ENCODE results near the gene CAMTA1. TPM values are rescaled to one million over a fixed set of nuclear protein-coding genes. Genes with fewer than 3 reads are reported as not detected.

Gene CAMTA1
- total RNA-seq, 1 experiment from 2014 or later, result 85.2 TPM

DNA sequence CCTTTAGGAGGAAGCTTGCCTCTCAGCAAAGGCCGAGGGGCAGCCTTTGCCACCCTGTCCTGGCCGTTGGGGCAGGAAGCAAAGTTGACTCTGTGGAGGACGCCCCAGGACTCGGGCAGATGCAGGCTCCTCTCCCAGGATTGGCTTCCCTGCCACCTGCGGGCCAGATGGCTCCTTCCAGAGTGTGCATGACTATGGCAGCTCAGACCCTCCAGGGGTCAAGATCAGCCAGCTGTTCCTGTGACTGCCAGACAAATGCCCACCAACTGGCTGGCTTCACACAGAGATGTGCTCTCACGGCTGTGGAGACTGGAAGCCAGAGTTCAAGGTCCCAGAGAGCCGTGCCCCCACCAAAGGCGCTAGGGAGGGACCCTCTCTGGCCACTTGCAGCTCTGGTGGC lies 898.9 kb downstream of the CAMTA1 start:
- ChIA-PET CTCF (no interaction called here), POLR2A (ENCODE audit: low non-redundant PET) (no interaction called here)
- Histone ChIP-seq H3K27me3 (replicated peaks; ENCODE audit: insufficient read depth, low read depth, low read length, poor library complexity) (no peaks in the 10 kb centered on the region), H3K4me1 (ENCODE audit: insufficient read depth, low read length, poor library complexity, severe bottlenecking) (peaks cover 11% of the 10 kb centered on the region), H3K27ac (ENCODE audit: low read depth, low read length, poor library complexity, severe bottlenecking) (no peak overlapping the region), H3K9me3 (ENCODE audit: low read depth, low read length, poor library complexity, severe bottlenecking) (no peaks in the 10 kb centered on the region), H3K4me3 (ENCODE audit: low read depth, low read length, poor library complexity, severe bottlenecking) (no peak overlapping the region), H3K36me3 (ENCODE audit: insufficient read depth, low read length, poor library complexity, severe bottlenecking) (no peaks in the 10 kb centered on the region)
- BruUV-seq (replicated peaks), result no TSS peak
- no peak for TF ChIP-seq EZH2 (IDR thresholded peaks at IDR 0.05; ENCODE audit: borderline replicate concordance, low read depth, low read length, poor library complexity, severe bottlenecking)
- TF ChIP-seq, protein P1, sequence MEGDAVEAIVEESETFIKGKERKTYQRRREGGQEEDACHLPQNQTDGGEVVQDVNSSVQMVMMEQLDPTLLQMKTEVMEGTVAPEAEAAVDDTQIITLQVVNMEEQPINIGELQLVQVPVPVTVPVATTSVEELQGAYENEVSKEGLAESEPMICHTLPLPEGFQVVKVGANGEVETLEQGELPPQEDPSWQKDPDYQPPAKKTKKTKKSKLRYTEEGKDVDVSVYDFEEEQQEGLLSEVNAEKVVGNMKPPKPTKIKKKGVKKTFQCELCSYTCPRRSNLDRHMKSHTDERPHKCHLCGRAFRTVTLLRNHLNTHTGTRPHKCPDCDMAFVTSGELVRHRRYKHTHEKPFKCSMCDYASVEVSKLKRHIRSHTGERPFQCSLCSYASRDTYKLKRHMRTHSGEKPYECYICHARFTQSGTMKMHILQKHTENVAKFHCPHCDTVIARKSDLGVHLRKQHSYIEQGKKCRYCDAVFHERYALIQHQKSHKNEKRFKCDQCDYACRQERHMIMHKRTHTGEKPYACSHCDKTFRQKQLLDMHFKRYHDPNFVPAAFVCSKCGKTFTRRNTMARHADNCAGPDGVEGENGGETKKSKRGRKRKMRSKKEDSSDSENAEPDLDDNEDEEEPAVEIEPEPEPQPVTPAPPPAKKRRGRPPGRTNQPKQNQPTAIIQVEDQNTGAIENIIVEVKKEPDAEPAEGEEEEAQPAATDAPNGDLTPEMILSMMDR (conservative IDR thresholded peaks at IDR 0.05; ENCODE audit: low read depth, low read length), result no peak
- no peak for DNase-seq (ENCODE audit: low spot score)
- intact Hi-C loops (cut with micrococcal nuclease; ENCODE audit: unreplicated experiment), result no loop called here

DNA sequence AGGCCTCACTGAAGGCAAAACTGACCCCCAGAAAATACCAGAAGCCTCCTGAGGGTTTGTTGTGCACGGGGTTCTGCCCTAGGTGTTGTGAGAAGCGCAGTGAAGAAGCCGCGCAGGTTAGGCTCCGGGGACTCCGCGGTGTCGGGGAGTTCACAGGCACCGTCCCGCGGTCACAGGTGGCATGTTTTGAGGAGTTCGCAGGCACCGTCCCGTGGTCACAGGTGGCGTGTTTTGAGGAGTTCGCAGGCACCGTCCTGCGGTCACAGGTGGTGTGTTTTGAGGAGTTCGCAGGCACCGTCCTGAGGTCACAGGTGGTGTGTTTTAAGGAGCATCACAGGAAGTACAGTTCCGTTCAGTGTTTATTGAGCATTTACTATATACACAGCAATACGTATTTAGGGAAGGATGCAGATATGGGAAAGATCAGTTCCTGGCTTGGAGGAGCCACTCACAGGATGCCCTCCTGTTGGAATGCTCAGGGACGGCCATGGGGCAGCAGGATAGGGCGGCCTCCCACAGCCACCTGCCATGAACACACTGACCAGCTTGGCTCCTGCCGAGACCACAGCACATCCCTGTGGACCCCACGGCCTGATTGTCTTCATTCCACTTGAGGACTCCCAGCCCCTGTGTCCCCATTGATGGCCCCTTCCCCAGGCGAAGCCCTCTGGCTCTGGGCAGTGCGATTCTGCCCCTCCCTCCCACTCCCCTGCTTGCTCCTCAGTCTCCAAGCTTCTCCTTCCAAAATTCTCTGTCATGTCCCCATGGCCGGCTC lies 899.8 kb downstream of the CAMTA1 start:
- TF ChIP-seq, protein P1 (conservative IDR thresholded peaks at IDR 0.05; ENCODE audit: low read depth, low read length), result no peak
- no peak for TF ChIP-seq EZH2 (IDR thresholded peaks at IDR 0.05; ENCODE audit: borderline replicate concordance, low read depth, low read length, poor library complexity, severe bottlenecking)

DNA sequence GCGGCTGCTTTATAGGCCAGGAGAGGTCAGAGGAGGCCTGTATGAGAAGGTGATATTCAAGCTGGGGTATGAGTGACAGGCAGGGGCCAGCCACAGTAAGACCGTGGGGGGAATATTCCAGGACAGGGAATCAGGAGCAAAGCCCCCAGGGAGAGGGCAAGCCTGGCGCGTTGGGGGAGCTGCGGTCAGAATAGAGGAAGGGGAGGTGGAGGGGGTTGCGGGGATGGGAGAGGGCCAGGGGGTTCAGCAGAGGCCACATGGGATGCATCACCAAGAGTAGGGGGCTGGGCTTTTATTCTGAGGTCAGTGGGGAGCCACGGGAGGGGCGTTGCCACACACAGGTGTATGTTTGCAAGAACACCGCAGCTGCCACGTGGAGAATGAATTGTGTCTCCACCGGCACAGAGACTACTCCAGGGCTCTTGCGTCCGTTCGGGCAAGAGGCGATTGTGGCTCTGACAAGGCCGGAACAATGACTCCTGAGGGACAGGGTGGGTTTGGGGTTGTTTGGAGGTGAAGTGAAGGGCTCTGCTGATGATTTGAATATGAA lies 901.1 kb downstream of the CAMTA1 start:
- Histone ChIP-seq H3K4me1 (ENCODE audit: insufficient read depth, low read length, poor library complexity, severe bottlenecking) (no peaks in the 10 kb centered on the region), H3K4me3 (ENCODE audit: low read depth, low read length, poor library complexity, severe bottlenecking) (no peak overlapping the region), H3K9me3 (ENCODE audit: low read depth, low read length, poor library complexity, severe bottlenecking) (no peaks in the 10 kb centered on the region), H3K27me3 (replicated peaks; ENCODE audit: insufficient read depth, low read depth, low read length, poor library complexity) (no peaks in the 10 kb centered on the region), H3K27ac (ENCODE audit: low read depth, low read length, poor library complexity, severe bottlenecking) (no peak overlapping the region), H3K36me3 (ENCODE audit: insufficient read depth, low read length, poor library complexity, severe bottlenecking) (no peaks in the 10 kb centered on the region)
- ChIA-PET POLR2A (ENCODE audit: low non-redundant PET) (no interaction called here), CTCF (no interaction called here)
- intact Hi-C loops (cut with micrococcal nuclease; ENCODE audit: unreplicated experiment), result no loop called here
- no TSS peak for BruUV-seq (replicated peaks)
- no peak for TF ChIP-seq EZH2 (IDR thresholded peaks at IDR 0.05; ENCODE audit: borderline replicate concordance, low read depth, low read length, poor library complexity, severe bottlenecking)
- TF ChIP-seq, protein P1 (conservative IDR thresholded peaks at IDR 0.05; ENCODE audit: low read depth, low read length), result no peak
- no peak for DNase-seq (ENCODE audit: low spot score)

More for the DNA sequence above, 899.8 kb downstream of the CAMTA1 start:
- intact Hi-C loops (cut with micrococcal nuclease; ENCODE audit: unreplicated experiment), result no loop called here
- H3K27me3 ChIP-seq (replicated peaks; ENCODE audit: insufficient read depth, low read depth, low read length, poor library complexity), result no peaks in the 10 kb centered on the region
- H3K9me3 ChIP-seq (ENCODE audit: low read depth, low read length, poor library complexity, severe bottlenecking), result no peaks in the 10 kb centered on the region
- no peak overlapping the region for H3K27ac ChIP-seq (ENCODE audit: low read depth, low read length, poor library complexity, severe bottlenecking)
- peaks cover 7% of the 10 kb centered on the region for H3K4me1 ChIP-seq (ENCODE audit: insufficient read depth, low read length, poor library complexity, severe bottlenecking)
- CTCF ChIA-PET, result no interaction called here
- no peaks in the 10 kb centered on the region for H3K36me3 ChIP-seq (ENCODE audit: insufficient read depth, low read length, poor library complexity, severe bottlenecking)
- POLR2A ChIA-PET (ENCODE audit: low non-redundant PET), result no interaction called here
- DNase-seq (ENCODE audit: low spot score), result no peak
- no TSS peak for BruUV-seq (replicated peaks)
- no peak overlapping the region for H3K4me3 ChIP-seq (ENCODE audit: low read depth, low read length, poor library complexity, severe bottlenecking)

All from A673 (cell line).